Neural progenitor cell (in vitro differentiated cells): ENCODE results near the gene NCKAP5L. TPM values are rescaled to one million over a fixed set of nuclear protein-coding genes. Genes with fewer than 3 reads are reported as not detected.

ENCODE experiments used
- DNase-seq: peaks from one replicate; pipeline ENCODE4 v3.0.0-alpha.2; 2016; ENCODE audit warnings: low spot score
- H2AFZ ChIP-seq: fragments of 200-600 bp; sonication (generic); replicated peaks from 2 replicates; pipeline ENCODE4 v1.6.1; 2016; ENCODE audit warnings: antibody characterized with exemption
- H3F3A ChIP-seq: fragments of 200-600 bp; sonication (generic); 2 replicates; pipeline ENCODE4 v1.6.1; 2016; ENCODE audit warnings: antibody characterized with exemption, low read depth
- H3K27ac ChIP-seq: fragments of 200-600 bp; sonication (generic); 2 replicates; pipeline ENCODE4 v1.5.1; 2016; ENCODE audit warnings: mild to moderate bottlenecking
- H3K27me3 ChIP-seq: fragments of 200-600 bp; sonication (generic); 2 replicates; pipeline ENCODE4 v1.6.1; 2016; ENCODE audit warnings: mild to moderate bottlenecking, moderate library complexity
- H3K36me3 ChIP-seq: fragments of 200-600 bp; sonication (generic); 2 replicates; pipeline ENCODE4 v1.5.1; 2016
- H3K4me1 ChIP-seq: fragments of 200-600 bp; sonication (generic); 2 replicates; pipeline ENCODE4 v1.6.1; 2016; ENCODE audit warnings: mixed run types
- H3K4me2 ChIP-seq: fragments of 200-600 bp; sonication (generic); 2 replicates; pipeline ENCODE4 v1.6.1; 2016
- H3K4me3 ChIP-seq: fragments of 200-600 bp; sonication (generic); 2 replicates; pipeline ENCODE4 v1.5.1; 2016
- H3K79me2 ChIP-seq: fragments of 200-600 bp; sonication (generic); 2 replicates; pipeline ENCODE4 v1.6.1; 2016; ENCODE audit warnings: low read depth
- H3K9ac ChIP-seq: fragments of 200-600 bp; sonication (generic); 2 replicates; pipeline ENCODE4 v1.6.1; 2016
- H3K9me3 ChIP-seq: fragments of 200-600 bp; sonication (generic); 2 replicates; pipeline ENCODE4 v1.5.1; 2016; ENCODE audit warnings: low read depth
- H4K20me1 ChIP-seq: fragments of 200-600 bp; sonication (generic); 2 replicates; pipeline ENCODE4 v1.6.1; 2016; ENCODE audit warnings: low read depth
- H3K27ac Mint-ChIP-seq: 3 replicates; pipeline ENCODE4 v1.8.0; 2021; ENCODE audit warnings: mixed read lengths
- H3K27me3 Mint-ChIP-seq: 2 replicates; pipeline ENCODE4 v1.8.0; 2022; ENCODE audit warnings: low read depth, mild to moderate bottlenecking, inconsistent platforms, moderate library complexity, mixed read lengths; ENCODE audit not compliant: insufficient read depth
- H3K36me3 Mint-ChIP-seq: 3 replicates; pipeline ENCODE4 v1.8.0; 2021; ENCODE audit warnings: mixed read lengths
- H3K4me1 Mint-ChIP-seq: 3 replicates; pipeline ENCODE4 v1.8.0; 2021; ENCODE audit warnings: mixed read lengths
- H3K4me3 Mint-ChIP-seq: 3 replicates; pipeline ENCODE4 v1.8.0; 2021; ENCODE audit warnings: mild to moderate bottlenecking, moderate library complexity, mixed read lengths
- H3K9me3 Mint-ChIP-seq: 3 replicates; pipeline ENCODE4 v1.8.0; 2020; ENCODE audit warnings: mixed read lengths
- EZH2 ChIP-seq: fragments of 200-600 bp; sonication (generic); IDR thresholded peaks from 2 replicates; pipeline ENCODE4 v1.6.1; 2017; ENCODE audit warnings: antibody characterized with exemption, mild to moderate bottlenecking, moderate library complexity
- EZH2phosphoT487 ChIP-seq: fragments of 200-600 bp; sonication (generic); IDR thresholded peaks from 2 replicates; pipeline ENCODE4 v1.6.1; 2017; ENCODE audit warnings: antibody characterized with exemption
- total RNA-seq: library from RNA; depleted of rRNA; stranded (reverse); fragments of >200 nt; gene quantifications from 2 replicates; pipeline ENCODE4 v1.2.3, GENCODE V29; 2015; ENCODE audit warnings: low replicate concordance
- TF ChIP-seq, protein P1 (sequence below): fragments of 200-600 bp; sonication (generic); IDR thresholded peaks from 2 replicates; pipeline ENCODE4 v1.5.1; 2017; ENCODE audit warnings: antibody characterized with exemption, mild to moderate bottlenecking

The NCKAP5L gene
- total RNA-seq, 1 donor from 2014 or later: 5.6 TPM

DNA sequence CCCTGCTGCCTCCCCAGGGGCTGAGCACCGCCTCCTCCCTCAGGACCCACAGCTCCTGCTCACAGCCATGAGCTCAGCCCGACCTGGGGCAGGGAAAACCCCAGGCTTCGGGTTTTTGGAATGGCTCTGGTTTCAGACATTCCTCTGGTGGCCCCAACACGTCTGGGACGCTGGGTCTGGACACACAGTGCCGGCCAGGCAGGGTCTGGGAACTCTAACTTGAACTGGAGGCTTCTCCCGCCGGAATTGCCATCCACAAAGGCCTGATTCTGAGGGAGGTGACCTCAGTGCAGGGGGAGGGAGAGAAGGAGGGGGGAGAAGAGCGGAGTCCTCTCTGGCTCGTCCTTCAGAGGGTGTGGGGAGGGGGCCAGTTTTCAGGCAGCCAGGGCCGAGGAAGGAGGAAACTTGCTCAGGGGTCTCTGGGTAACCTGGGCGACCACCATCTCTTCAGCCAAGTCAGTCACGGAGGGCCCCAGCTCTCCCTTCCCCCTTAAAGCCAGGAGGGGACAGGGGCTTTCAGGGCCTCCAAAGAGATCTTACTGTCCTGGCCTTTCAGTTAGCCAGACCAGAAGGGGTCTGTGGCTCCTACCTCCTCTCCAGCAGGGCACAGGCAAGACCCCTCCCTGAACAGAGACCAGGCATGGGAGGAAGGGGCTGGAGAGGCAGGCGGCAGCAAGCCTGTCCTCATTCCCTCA, 19.4 kb downstream of the NCKAP5L start:
- DNase-seq: peak; percentile 31
- Mint-ChIP-seq H3K4me3 (peak overlapping the region; percentile 74), H3K27ac (peak overlapping the region; percentile 99)

DNA sequence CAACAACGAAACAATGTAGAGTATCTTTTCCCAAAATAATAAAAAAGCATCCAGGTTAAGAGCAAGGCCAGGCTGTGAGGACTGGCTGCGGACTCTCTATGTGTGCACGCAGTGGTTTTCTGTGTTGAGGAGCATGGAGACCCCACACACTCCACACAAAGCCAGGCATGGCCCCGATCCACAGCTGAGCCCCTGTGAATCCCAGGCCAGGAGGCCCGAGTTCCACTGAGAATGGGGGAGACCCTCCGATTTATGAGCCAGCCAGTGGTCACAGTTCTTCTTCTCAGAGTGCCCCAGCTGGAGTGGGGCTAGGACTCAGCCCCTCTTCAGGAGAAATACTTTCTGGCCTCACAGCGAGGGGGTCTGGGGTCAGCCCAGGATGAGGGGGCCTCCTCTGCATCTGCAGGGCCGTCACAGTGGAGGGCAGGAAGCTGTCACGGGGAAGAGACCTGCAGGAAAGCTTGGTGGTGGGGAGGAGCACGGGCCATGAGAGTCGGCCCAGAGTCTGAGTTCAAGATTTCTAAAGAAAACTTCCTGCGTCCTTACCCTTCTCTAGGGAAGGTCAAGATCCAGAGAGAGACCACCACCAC, 20.1 kb downstream of the NCKAP5L start:
- no peaks in the 10 kb centered on the region for H3K9me3 Mint-ChIP-seq
- TF ChIP-seq EZH2phosphoT487 (no peak), EZH2 (no peak)
- TF ChIP-seq, protein P1, sequence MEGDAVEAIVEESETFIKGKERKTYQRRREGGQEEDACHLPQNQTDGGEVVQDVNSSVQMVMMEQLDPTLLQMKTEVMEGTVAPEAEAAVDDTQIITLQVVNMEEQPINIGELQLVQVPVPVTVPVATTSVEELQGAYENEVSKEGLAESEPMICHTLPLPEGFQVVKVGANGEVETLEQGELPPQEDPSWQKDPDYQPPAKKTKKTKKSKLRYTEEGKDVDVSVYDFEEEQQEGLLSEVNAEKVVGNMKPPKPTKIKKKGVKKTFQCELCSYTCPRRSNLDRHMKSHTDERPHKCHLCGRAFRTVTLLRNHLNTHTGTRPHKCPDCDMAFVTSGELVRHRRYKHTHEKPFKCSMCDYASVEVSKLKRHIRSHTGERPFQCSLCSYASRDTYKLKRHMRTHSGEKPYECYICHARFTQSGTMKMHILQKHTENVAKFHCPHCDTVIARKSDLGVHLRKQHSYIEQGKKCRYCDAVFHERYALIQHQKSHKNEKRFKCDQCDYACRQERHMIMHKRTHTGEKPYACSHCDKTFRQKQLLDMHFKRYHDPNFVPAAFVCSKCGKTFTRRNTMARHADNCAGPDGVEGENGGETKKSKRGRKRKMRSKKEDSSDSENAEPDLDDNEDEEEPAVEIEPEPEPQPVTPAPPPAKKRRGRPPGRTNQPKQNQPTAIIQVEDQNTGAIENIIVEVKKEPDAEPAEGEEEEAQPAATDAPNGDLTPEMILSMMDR: no peak
- no peaks in the 10 kb centered on the region for H3K36me3 ChIP-seq
- H3K27ac Mint-ChIP-seq: peak overlapping the region; percentile 99
- peaks cover 21% of the 10 kb centered on the region for H3K36me3 Mint-ChIP-seq
- H3K79me2 ChIP-seq: peaks cover 27% of the 10 kb centered on the region
- peaks cover 53% of the 10 kb centered on the region for H3K4me1 ChIP-seq
- no peak for DNase-seq
- H3K4me2 ChIP-seq: peak overlapping the region; percentile 76
- H3K9ac ChIP-seq: no peak overlapping the region
- peak overlapping the region; percentile 50 for H3K4me3 Mint-ChIP-seq
- H3K27me3 Mint-ChIP-seq: peaks cover 7% of the 10 kb centered on the region
- H3K9me3 ChIP-seq: no peaks in the 10 kb centered on the region
- no peaks in the 10 kb centered on the region for H3K27me3 ChIP-seq
- H3K27ac ChIP-seq: peak overlapping the region; percentile 98
- H4K20me1 ChIP-seq: no peaks in the 10 kb centered on the region
- no peak overlapping the region for H3K4me3 ChIP-seq
- H3K4me1 Mint-ChIP-seq: peaks cover 60% of the 10 kb centered on the region
- H3F3A ChIP-seq: peaks cover 43% of the 10 kb centered on the region
- H2AFZ ChIP-seq: no peak overlapping the region

More for the DNA sequence above, 19.4 kb downstream of the NCKAP5L start:
- Mint-ChIP-seq H3K27me3 (peaks cover 5% of the 10 kb centered on the region), H3K9me3 (no peaks in the 10 kb centered on the region), H3K36me3 (peaks cover 22% of the 10 kb centered on the region), H3K4me1 (peaks cover 60% of the 10 kb centered on the region)
- Histone ChIP-seq H4K20me1 (no peaks in the 10 kb centered on the region), H3K9ac (no peak overlapping the region), H3K79me2 (peaks cover 27% of the 10 kb centered on the region), H3F3A (peaks cover 43% of the 10 kb centered on the region), H3K9me3 (no peaks in the 10 kb centered on the region), H2AFZ (no peak overlapping the region), H3K4me3 (peak overlapping the region; percentile 35), H3K27me3 (no peaks in the 10 kb centered on the region), H3K27ac (peak overlapping the region; percentile 98), H3K4me1 (peaks cover 53% of the 10 kb centered on the region), H3K4me2 (peak overlapping the region; percentile 76), H3K36me3 (no peaks in the 10 kb centered on the region)
- no peak for TF ChIP-seq EZH2phosphoT487

DNA sequence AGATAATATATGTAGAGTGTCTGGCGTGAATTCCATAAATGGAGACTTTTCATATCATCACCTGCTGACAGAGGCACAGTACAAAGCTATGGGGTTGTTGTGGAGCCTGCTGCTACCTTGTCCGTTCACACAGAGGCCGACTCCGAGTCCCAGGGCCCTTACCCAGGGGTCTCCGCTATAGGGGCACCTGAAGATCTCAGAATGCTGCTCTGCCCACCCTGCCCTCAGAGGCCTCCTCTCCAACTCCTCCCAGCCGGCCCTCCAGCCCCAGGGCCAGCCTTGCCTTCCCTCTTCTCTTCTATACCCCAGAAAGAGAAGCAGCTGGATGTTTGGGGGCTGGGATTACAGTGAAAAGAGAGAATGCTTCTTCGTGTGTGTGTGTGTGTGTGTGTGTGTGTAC, 21.3 kb downstream of the NCKAP5L start:
- no peak overlapping the region for H3K27ac ChIP-seq
- no peaks in the 10 kb centered on the region for H3K27me3 ChIP-seq
- Mint-ChIP-seq H3K4me1 (peaks cover 56% of the 10 kb centered on the region), H3K36me3 (peaks cover 17% of the 10 kb centered on the region), H3K4me3 (no peak overlapping the region), H3K27me3 (peaks cover 9% of the 10 kb centered on the region), H3K9me3 (no peaks in the 10 kb centered on the region), H3K27ac (peak overlapping the region; percentile 50)
- peaks cover 51% of the 10 kb centered on the region for H3K4me1 ChIP-seq
- H3K4me2 ChIP-seq: peak overlapping the region; percentile 29
- no peaks in the 10 kb centered on the region for H3K36me3 ChIP-seq
- peaks cover 26% of the 10 kb centered on the region for H3K79me2 ChIP-seq
- H3F3A ChIP-seq: peaks cover 43% of the 10 kb centered on the region
- no peak overlapping the region for H2AFZ ChIP-seq
- DNase-seq: no peak
- no peaks in the 10 kb centered on the region for H3K9me3 ChIP-seq
- H3K4me3 ChIP-seq: no peak overlapping the region
- no peaks in the 10 kb centered on the region for H4K20me1 ChIP-seq
- H3K9ac ChIP-seq: no peak overlapping the region
- no peak for TF ChIP-seq EZH2phosphoT487
- TF ChIP-seq, protein P1: no peak
- TF ChIP-seq EZH2: no peak
